PC-3 (cell line): Measurements from ENCODE around the gene CDAN1. TPM values are rescaled to one million over a fixed set of nuclear protein-coding genes. Genes with fewer than 3 reads are reported as not detected.
"Not testable (repeated sequence)": the region's sequence is repeated elsewhere in the genome, so short reads cannot be mapped to it uniquely, and the experiment has no call there.

ENCODE experiments used
- ATAC-seq: fragments of 200-7000 bp; cut with Tn5 transposase; 2 replicates; pipeline ENCODE4 v1.9.1; 2020; ENCODE audit warnings: mild to moderate bottlenecking, moderate library complexity
- BruUV-seq: library from RNA; stranded (reverse); fragments of 400-500 nt; replicated peaks from 2 replicates; lab custom pipeline; 2021; lab: Mats Ljungman, UMichigan
- CTCF ChIA-PET: fragments of 300-600 bp; sonication (Branson Sonifier 250); formaldehyde crosslinking; loops from one replicate; lab custom pipeline; 2022; ENCODE audit warnings: antibody characterized with exemption; lab: Charles Lee
- POLR2A ChIA-PET: fragments of 300-600 bp; sonication (Branson Sonifier 250); formaldehyde crosslinking; loops from one replicate; lab custom pipeline; 2022; ENCODE audit warnings: antibody characterized with exemption; ENCODE audit not compliant: unreplicated experiment; lab: Charles Lee
- DNase-seq: peaks from one replicate; pipeline ENCODE4 v3.0.0-alpha.2; 2015
- H2AFZ ChIP-seq: fragments of 300-600 bp; sonication (generic); 2 replicates; pipeline ENCODE4 v1.6.0; 2016; ENCODE audit warnings: antibody characterized with exemption, low read length
- H3F3A ChIP-seq: fragments of 300-600 bp; sonication (generic); one replicate; pipeline ENCODE4 v1.6.0; 2017; ENCODE audit warnings: antibody characterized with exemption, low read length, control low read depth, mild to moderate bottlenecking; ENCODE audit not compliant: unreplicated experiment
- H3K27ac ChIP-seq: fragments of 300-600 bp; sonication (generic); 2 replicates; pipeline ENCODE4 v1.5.1; 2016; ENCODE audit warnings: mild to moderate bottlenecking, low read length
- H3K27me3 ChIP-seq: fragments of 300-600 bp; sonication (generic); 2 replicates; pipeline ENCODE4 v1.6.1; 2016; ENCODE audit warnings: low read length, mixed read lengths
- H3K36me3 ChIP-seq: fragments of 300-600 bp; sonication (generic); 2 replicates; pipeline ENCODE4 v1.6.1; 2016; ENCODE audit warnings: low read depth, mixed run types, low read length, mixed read lengths
- H3K4me1 ChIP-seq: fragments of 300-600 bp; sonication (generic); 2 replicates; pipeline ENCODE4 v1.5.1; 2016; ENCODE audit warnings: low read length; ENCODE audit not compliant: insufficient read depth
- H3K4me2 ChIP-seq: fragments of 300-600 bp; sonication (generic); 2 replicates; pipeline ENCODE4 v1.6.0; 2016; ENCODE audit warnings: low read length
- H3K4me3 ChIP-seq: fragments of 300-600 bp; sonication (generic); 2 replicates; pipeline ENCODE4 v1.5.1; 2016; ENCODE audit warnings: mild to moderate bottlenecking, low read length, mixed read lengths
- H3K79me2 ChIP-seq: fragments of 300-600 bp; sonication (generic); 2 replicates; pipeline ENCODE4 v1.6.1; 2017; ENCODE audit warnings: low read length, mixed read lengths
- H3K9ac ChIP-seq: fragments of 300-600 bp; sonication (generic); 2 replicates; pipeline ENCODE4 v1.6.0; 2016; ENCODE audit warnings: mild to moderate bottlenecking, low read length
- H3K9me2 ChIP-seq: fragments of 300-600 bp; sonication (generic); replicated peaks from 2 replicates; pipeline ENCODE4 v1.6.1; 2016; ENCODE audit warnings: mixed run types, low read length, mixed read lengths
- H3K9me3 ChIP-seq: fragments of 300-600 bp; sonication (generic); 2 replicates; pipeline ENCODE4 v1.6.1; 2016; ENCODE audit warnings: low read length, mixed read lengths
- H4K20me1 ChIP-seq: fragments of 300-600 bp; sonication (generic); 2 replicates; pipeline ENCODE4 v1.6.1; 2016; ENCODE audit warnings: low read length, mixed read lengths
- EZH2 ChIP-seq: fragments of 300-600 bp; sonication (generic); IDR thresholded peaks from one replicate; pipeline ENCODE4 v1.6.1; 2017; ENCODE audit warnings: antibody characterized with exemption, mild to moderate bottlenecking, low read length; ENCODE audit not compliant: unreplicated experiment
- EZH2phosphoT487 ChIP-seq: fragments of 300-600 bp; sonication (generic); IDR thresholded peaks from 2 replicates; pipeline ENCODE4 v1.6.1; 2018; ENCODE audit warnings: mild to moderate bottlenecking, antibody characterized with exemption, low read length, borderline replicate concordance
- intact Hi-C: fragments of 100-400 bp; cut with micrococcal nuclease; formaldehyde crosslinking; loops from 2 replicates; pipeline ENCODE4 v1.9.0; 2023
- total RNA-seq: library from RNA; depleted of rRNA; stranded (reverse); fragments of >200 nt; gene quantifications from 2 replicates; pipeline ENCODE4 v1.2.3, GENCODE V29; 2014
- TF ChIP-seq, protein P1 (sequence below): fragments of 300-600 bp; sonication (generic); conservative IDR thresholded peaks from 2 replicates; pipeline ENCODE4 v1.5.1; 2017; ENCODE audit warnings: antibody characterized with exemption, low read depth, mild to moderate bottlenecking, low read length

Gene CDAN1
- total RNA-seq, 1 experiment from 2014 or later: 38.6 TPM

DNA sequence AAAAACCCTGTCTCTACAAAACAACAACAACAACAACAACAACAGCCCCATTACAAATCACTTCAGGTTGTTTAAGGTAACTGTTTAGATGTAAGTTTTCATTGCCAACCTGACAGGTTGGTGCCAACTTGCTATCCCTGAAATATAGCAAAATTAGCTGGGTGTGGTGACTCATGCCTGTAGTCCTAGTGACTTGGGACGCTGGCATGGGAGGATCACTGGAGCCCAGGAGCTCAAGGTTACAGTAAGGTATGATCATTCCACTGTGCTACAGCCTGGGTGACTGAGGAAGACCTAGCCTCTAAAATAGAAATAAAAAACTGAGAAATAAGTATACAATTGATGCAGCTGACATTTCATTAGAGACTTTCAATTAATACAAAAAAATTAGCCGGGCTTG is 36.0 kb upstream of the CDAN1 start:
- BruUV-seq: no TSS peak
- Histone ChIP-seq H2AFZ (no peak overlapping the region), H3K4me3 (no peak overlapping the region), H4K20me1 (no peaks in the 10 kb centered on the region), H3K27ac (no peak overlapping the region), H3K9ac (no peak overlapping the region), H3F3A (no peaks in the 10 kb centered on the region), H3K79me2 (no peaks in the 10 kb centered on the region), H3K4me2 (no peak overlapping the region), H3K9me2 (no peaks in the 10 kb centered on the region), H3K27me3 (no peaks in the 10 kb centered on the region), H3K36me3 (no peaks in the 10 kb centered on the region), H3K9me3 (no peaks in the 10 kb centered on the region), H3K4me1 (no peaks in the 10 kb centered on the region)
- intact Hi-C loops: no loop called here
- ATAC-seq (no peak), DNase-seq (no peak)
- ChIA-PET CTCF (no interaction called here), POLR2A (no interaction called here)
- TF ChIP-seq EZH2phosphoT487: no peak
- TF ChIP-seq EZH2: no peak
- TF ChIP-seq, protein P1, sequence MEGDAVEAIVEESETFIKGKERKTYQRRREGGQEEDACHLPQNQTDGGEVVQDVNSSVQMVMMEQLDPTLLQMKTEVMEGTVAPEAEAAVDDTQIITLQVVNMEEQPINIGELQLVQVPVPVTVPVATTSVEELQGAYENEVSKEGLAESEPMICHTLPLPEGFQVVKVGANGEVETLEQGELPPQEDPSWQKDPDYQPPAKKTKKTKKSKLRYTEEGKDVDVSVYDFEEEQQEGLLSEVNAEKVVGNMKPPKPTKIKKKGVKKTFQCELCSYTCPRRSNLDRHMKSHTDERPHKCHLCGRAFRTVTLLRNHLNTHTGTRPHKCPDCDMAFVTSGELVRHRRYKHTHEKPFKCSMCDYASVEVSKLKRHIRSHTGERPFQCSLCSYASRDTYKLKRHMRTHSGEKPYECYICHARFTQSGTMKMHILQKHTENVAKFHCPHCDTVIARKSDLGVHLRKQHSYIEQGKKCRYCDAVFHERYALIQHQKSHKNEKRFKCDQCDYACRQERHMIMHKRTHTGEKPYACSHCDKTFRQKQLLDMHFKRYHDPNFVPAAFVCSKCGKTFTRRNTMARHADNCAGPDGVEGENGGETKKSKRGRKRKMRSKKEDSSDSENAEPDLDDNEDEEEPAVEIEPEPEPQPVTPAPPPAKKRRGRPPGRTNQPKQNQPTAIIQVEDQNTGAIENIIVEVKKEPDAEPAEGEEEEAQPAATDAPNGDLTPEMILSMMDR: no peak

DNA sequence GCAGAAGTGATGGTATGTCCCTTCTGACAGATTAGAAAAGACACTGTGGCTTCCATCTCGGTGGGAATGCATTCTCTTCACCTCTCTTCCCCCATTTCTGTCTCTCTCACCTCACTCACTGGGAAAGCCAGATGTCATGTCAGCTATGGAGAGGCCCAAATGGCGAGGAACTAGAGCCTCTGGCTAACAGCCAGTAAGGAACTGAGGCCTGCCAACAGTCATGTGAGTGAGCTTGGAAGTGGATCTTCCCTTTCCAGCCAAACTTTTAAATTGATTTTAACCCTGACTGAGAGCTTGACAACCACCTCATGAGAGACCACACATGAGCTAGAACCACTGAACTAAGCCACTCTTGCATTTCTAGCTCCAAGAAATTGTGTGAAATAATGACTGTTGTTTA is 35.2 kb upstream of the CDAN1 start:
- TF ChIP-seq EZH2 (no peak), EZH2phosphoT487 (no peak)
- TF ChIP-seq, protein P1: no peak
- no peaks in the 10 kb centered on the region for H3K4me1 ChIP-seq
- BruUV-seq: no TSS peak
- no peak overlapping the region for H2AFZ ChIP-seq
- no peak overlapping the region for H3K9ac ChIP-seq
- ATAC-seq (no peak), DNase-seq (no peak)
- no peaks in the 10 kb centered on the region for H4K20me1 ChIP-seq
- H3K79me2 ChIP-seq: no peaks in the 10 kb centered on the region
- CTCF ChIA-PET: no interaction called here
- H3K4me2 ChIP-seq: no peak overlapping the region
- no peaks in the 10 kb centered on the region for H3F3A ChIP-seq
- H3K27me3 ChIP-seq: no peaks in the 10 kb centered on the region
- H3K36me3 ChIP-seq: no peaks in the 10 kb centered on the region
- H3K27ac ChIP-seq: no peak overlapping the region
- H3K9me2 ChIP-seq: no peaks in the 10 kb centered on the region
- no peaks in the 10 kb centered on the region for H3K9me3 ChIP-seq
- no peak overlapping the region for H3K4me3 ChIP-seq
- POLR2A ChIA-PET: no interaction called here
- intact Hi-C loops: no loop called here

DNA sequence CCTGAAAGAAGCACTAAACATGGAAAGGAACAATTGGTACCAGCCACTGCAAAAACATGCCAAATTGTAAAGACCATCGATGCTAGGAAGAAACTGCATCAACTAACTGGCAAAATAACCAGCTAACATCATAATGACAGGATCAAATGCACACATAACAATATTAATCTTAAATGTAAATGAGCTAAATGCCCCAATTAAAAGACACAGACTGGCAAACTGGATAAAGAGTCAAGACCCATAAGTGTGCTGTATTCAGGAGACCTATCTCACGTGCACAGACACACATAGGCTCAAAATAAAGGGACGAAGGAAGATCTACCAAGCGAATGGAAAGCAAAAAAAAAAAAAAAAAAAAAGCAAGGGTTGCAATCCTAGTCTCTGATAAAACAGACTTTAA is 29.2 kb upstream of the CDAN1 start:
- BruUV-seq, H3K36me3 ChIP-seq, H3K4me2 ChIP-seq, H4K20me1 ChIP-seq, H3K27ac ChIP-seq, CTCF ChIA-PET, H3K9me3 ChIP-seq, POLR2A ChIA-PET, ATAC-seq, DNase-seq, H3K79me2 ChIP-seq, H3K4me1 ChIP-seq, H3F3A ChIP-seq, H2AFZ ChIP-seq, H3K9ac ChIP-seq, intact Hi-C loops, H3K9me2 ChIP-seq, H3K4me3 ChIP-seq, H3K27me3 ChIP-seq: not testable (repeated sequence)

DNA sequence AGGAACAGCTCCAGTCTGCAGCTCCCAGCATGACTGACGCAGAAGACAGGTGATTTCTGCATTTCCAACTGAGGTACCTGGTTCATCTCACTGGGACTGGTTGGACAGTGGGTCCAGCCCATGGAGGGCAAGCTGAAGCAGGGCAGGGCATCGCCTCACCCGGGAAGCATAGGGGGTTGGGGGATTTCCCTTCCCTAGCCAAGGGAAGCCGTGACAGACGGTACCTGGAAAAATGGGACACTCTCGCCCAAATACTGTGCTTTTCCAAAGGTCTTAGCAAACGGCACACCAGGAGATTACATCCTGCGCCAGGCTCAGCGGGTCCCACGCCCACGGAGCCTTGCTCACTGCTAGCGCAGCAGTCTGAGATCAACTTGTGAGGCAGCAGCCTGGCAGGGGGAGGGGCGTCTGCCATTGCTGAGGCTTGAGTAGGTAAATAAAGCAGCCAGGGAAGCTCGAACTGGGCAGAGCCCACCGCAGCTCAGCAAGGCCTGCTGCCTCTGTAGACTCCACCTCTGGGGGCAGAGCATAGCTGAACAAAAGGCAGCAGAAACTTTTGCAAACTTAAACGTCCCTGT is 27.3 kb upstream of the CDAN1 start:
- Histone ChIP-seq H3K36me3 (peaks cover 13% of the 10 kb centered on the region; the same call in 1 of the 2 replicates), H3K9me3 (peaks cover 15% of the 10 kb centered on the region)
- H4K20me1 ChIP-seq, BruUV-seq, ATAC-seq, POLR2A ChIA-PET, H3K27me3 ChIP-seq, H3K27ac ChIP-seq, H3K4me1 ChIP-seq, H3K4me3 ChIP-seq, H3F3A ChIP-seq, H3K9me2 ChIP-seq, intact Hi-C loops, CTCF ChIA-PET, H3K9ac ChIP-seq, DNase-seq, H2AFZ ChIP-seq, H3K4me2 ChIP-seq, H3K79me2 ChIP-seq: not testable (repeated sequence)

DNA sequence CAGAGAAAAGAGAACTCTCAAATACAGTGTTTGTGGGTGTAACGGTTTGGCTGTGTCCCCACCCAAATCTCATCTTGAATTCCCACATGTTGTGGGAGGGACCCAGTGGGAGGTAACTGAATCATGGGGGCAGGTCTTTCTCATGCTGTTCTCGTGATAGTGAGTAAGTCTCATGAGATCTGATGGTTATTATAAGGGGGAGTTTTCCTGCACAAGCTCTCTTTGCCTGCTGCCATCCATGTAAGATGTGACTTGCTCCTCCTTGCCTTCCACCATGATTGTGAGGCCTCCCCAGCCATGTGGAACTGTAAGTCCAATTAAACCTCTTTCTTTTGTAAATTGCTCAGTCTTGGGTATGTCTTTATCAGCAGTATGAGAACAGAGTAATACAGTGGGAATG is 24.9 kb upstream of the CDAN1 start:
- POLR2A ChIA-PET, H3K4me1 ChIP-seq, CTCF ChIA-PET, H3K27me3 ChIP-seq, H3K27ac ChIP-seq, H3F3A ChIP-seq, H3K4me3 ChIP-seq, DNase-seq, H3K79me2 ChIP-seq, H4K20me1 ChIP-seq, H3K9ac ChIP-seq, H3K9me2 ChIP-seq, BruUV-seq, intact Hi-C loops, H3K4me2 ChIP-seq, ATAC-seq, H2AFZ ChIP-seq: not testable (repeated sequence)
- Histone ChIP-seq H3K36me3 (peaks cover 13% of the 10 kb centered on the region; the same call in 1 of the 2 replicates), H3K9me3 (peaks cover 15% of the 10 kb centered on the region)
